ENCODE data around the gene SPDYE2.
"Not testable (repeated sequence)": the region's sequence is repeated elsewhere in the genome, so short reads cannot be mapped to it uniquely, and the experiment has no call there.

The SPDYE2 gene

DNA sequence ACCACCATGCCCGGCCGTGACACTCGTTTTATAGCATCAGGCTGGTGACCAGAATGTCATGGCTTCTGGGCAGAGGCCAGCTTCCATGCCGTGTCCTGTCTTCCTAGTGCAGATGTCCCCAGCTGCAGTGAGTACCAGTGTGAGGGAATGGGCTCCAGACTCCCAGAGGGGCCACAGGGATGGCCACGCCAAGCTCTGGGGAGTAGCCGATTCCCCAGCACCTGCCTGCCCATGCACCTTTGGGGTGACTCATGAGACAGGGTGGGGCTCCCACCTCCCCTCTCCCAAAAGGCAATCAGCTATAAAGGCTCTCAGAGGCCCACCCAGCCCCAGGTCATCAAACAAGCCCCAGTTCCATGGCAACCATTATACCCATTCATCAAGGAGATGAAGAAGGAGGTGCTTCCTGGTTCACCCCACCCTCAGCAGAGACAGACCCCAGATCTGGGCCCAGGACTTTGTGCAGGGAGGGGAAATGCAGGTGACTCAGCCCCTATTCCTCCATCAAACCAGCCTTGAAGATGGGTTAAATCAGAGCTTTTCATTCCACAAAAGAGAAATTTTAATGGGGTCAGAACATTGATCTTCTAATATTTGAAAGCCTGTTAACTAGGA lies at the start of gene SPDYE2:
Gene SPDYE2 (plus strand): TSS at position 419 of the 615 bp plus-strand sequence. CDS start 2,030 bp downstream, outside the sequence.
- DNase-seq (ENCODE audit: low read depth), result not testable (repeated sequence)

- not testable (repeated sequence) for DNase-seq (ENCODE audit: low read depth)
Measured at GRCh38 chr7:102503141-102503540, 47.9 kb upstream of the SPDYE2 start.

- DNase-seq (ENCODE audit: low read depth), result not testable (repeated sequence)
Measured at GRCh38 chr7:102505298-102506185, 45.5 kb upstream of the SPDYE2 start.

DNA sequence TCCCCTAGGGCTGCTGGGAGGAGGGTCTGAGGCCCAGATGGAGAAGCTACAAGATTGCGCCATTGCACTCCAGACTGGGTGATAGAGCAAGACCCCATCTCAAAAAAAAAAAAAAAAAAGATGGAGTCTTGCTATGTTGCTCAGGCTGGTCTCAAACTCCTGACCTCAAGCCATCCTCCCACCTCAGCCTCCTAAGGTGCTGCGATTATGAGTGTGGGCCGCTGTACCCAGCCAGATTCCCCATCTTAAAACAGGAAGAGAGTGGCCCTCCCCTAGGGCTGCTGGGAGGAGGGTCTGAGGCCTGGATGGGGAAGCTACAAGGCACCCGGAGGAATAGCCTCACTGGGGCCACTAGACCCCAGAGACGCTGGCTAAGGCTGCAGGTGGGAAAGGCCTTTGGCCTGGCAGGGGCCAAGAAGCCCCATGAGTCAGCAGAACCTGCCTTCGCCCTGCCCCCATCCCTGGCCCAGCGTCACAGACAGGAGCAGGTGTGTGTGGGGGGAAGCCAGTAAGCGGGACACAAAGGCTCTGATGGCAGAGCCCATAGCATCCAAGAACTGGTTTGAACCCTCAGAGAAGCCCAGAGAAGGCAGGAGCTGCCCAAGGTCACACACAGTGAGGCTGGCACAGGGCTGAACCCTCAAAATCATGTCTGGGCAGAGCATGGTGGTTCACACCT lies 43.5 kb upstream of the SPDYE2 start:
- DNase-seq (ENCODE audit: low read depth), result not testable (repeated sequence)

DNA sequence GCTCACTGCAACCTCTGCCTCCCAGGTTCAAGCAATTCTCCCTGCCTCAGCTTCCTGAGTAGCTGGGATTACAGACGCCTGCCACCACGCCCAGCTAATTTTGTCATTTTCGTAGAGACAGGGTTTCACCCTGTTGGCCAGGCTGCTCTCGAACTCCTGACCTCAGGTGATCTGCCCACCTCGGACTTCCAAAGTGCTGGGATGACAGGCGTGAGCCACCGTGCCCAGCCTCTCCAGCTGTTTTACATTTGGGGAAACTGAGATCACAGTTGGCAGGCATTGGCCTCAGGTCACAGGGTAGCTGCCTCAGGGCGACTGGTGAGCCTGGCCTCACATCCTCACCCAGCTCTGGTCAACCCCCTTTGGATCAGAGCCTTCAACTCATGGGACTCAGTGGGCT lies 40.5 kb upstream of the SPDYE2 start:
- not testable (repeated sequence) for DNase-seq (ENCODE audit: low read depth)

GRCh38 chr7:102511860-102512522 lies 39.0 kb upstream of the SPDYE2 start:
- DNase-seq (ENCODE audit: low read depth), result not testable (repeated sequence)

GRCh38 chr7:102512642-102513221 lies 38.3 kb upstream of the SPDYE2 start:
- DNase-seq (ENCODE audit: low read depth), result not testable (repeated sequence)

DNA sequence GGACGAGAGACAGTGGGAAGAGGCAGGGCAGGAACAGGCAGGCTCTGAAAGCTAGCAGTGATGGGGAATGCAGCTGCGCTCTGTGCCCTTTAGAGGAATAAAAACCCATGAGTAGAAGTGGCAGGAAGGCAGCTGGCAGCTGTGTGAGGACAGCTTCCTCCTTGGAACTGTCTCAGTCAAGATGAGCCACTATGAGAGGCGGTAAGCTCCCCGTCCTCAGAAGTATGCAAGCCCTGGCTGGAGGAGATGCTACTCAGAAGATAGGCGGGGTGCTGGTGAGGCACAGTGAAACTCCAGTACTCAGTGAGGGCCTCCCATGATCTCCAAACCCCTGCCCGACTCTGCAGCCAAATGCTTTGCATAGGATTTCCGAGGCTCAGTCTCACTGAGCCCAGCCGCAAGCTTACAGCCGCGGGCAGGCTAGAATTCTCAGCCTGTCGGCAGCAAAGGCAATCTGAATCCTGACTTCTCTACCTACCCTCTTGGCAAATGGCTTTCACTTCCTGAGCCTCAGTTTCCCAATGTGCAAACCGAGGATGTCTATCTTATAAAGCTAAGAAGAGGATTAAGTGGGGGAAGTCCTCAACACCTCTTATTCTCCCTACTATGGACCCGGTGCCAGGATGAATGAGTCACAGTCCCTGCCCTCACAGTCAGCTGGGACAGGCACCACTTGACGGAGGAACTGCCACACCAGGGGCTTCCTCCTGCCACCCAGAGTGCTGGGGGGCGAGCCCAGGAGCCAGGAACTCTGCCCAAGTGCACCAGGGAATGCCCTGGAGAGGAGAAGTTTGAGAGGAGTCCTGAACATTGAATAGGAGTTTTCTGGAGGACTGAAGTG lies 35.9 kb upstream of the SPDYE2 start:
- not testable (repeated sequence) for DNase-seq (ENCODE audit: low read depth)

- not testable (repeated sequence) for DNase-seq (ENCODE audit: low read depth)
Measured at GRCh38 chr7:102515889-102516288, 35.1 kb upstream of the SPDYE2 start.

- DNase-seq (ENCODE audit: low read depth), result not testable (repeated sequence)
Measured at GRCh38 chr7:102516951-102517350, 34.1 kb upstream of the SPDYE2 start.

- DNase-seq (ENCODE audit: low read depth), result not testable (repeated sequence)
Measured at GRCh38 chr7:102517550-102518147, 33.4 kb upstream of the SPDYE2 start, which contains the start of gene RASA4B. Gene RASA4B (minus strand): TSS chr7:102517777. CDS start chr7:102517710, 67 bp downstream.

- DNase-seq (ENCODE audit: low read depth), result not testable (repeated sequence)
Measured at GRCh38 chr7:102520797-102521196, 30.2 kb upstream of the SPDYE2 start.

DNA sequence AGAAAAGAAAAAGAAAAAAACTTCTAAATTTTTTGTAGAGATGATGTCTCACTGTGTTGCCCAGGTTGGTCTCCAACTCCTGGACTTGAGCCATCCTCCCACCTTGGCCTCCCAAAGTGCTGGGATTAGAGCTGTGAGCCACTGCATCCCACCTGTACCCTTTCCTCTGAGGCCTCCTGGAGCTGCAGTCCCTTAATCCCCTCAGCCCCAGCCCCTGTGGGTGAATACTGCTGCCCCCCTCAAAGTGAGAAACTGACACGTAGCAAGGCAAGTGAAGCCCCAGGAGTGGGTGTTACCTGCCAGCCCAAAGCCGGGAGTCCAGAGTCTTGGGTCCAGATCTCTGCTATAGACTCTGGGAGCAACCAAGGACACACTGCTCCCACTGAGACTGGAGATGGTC lies 26.2 kb upstream of the SPDYE2 start:
- not testable (repeated sequence) for DNase-seq (ENCODE audit: low read depth)

- DNase-seq (ENCODE audit: low read depth), result not testable (repeated sequence)
Measured at GRCh38 chr7:102527182-102527581, 23.8 kb upstream of the SPDYE2 start.

DNA sequence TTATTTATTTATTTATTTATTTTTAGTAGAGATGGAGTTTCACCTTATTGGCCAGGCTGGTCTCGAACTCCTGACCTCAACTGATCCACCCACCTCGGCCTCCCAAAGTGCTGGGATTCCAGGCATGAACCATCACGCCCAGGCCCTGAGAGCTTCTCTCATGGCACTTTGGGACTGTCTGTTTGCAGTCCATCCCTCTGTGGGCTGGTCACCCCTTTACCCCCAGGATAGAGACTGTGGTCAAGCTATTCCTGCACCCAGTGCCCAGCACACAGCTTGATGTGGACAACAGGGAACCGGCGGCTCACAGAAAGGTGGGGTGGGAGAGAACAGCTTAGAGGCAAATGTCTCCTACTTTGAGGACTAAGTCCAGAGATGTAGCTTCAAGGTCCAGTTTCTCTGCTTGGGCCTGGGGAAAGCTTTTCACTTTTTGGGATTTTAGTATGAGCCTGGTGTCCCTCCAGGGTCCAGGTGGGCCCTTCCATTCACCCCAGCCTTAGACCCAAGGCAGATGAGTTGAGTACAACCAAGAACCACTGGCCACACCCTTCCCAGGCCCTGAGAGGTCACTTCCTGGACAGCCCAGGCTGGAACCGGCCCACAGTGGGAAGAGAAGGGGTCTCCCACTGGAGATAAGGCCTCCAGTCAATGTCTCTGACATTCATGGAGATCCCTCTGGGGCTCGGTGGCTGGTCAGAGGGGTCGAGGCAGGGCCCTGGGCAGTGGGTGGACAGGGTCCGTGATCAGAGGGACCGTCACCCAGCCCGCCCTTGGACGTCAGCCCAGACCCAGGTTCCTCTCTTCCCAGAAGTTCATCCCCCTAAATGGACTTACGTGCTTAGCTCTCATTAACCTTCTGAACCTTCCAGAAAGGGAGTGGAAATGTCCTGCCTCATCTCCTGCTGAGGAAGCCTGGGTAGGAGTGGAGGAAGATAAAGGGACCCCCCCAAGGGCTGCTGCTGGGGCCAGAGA lies 22.9 kb upstream of the SPDYE2 start:
- not testable (repeated sequence) for DNase-seq (ENCODE audit: low read depth)

DNA sequence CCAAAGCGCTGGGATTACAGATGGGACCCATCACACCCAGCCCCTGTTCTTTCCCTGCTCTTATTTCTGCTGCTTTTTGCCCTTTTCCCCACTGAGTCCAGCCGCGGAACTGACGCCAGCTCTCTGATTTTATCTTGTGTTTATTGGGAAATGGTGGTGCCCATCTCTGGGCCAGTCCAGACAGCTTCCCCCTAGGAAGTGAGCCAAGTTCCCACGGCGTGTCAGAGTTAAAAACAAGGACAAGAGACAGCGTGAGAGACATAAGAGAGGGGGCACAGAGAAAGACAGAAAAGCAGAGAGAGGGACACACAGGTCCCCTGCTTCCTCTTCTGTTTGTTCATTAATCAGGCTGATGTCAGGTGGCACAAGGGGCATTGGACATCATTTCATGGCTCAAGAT lies 19.4 kb upstream of the SPDYE2 start:
- not testable (repeated sequence) for DNase-seq (ENCODE audit: low read depth)

DNA sequence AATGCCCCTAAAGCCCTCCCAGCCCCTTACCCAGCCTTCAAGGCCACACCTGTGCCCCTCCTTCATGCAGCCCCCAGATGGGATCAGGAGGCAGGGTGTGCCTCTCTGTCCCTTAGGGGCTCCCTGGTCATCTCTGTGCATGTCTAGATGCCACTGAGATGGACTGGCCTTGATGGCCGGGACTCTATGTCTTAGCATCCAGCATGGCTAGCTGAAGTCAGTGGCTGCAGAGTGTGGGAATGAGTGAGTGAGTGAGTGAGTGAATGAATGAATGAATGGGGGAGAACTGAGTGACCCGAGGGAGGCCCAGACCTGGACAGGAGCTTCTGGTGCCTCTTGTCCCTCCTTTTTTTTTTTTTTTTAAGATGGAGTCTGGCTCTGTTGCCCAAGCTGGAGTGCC lies 18.9 kb upstream of the SPDYE2 start:
- DNase-seq (ENCODE audit: low read depth), result not testable (repeated sequence)

DNA sequence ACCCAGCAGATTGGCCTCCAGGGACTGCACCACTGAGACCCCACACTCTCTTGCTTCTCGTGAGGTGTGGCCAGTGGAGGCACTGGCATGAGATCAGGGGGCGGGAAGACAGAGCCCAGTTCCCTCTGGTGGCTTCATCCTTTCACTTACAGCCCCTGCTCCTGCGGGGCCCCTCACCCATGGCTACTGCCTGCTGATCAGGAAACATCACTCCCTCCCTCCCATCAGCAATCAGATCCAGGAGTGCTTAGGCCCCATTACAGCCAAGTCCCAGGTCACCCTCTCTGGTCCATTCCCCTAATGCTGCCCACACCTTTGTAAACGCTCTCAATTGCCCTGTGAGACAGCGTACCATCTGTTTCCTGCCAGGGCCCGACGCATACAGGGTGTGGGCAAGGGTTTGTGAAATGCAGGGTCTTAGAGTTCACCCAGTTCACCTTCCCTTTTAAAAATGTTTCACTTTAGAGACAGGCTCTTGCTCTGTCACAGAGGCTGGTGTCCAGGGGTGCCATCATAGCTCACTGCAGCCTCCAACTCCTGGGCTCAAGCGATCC lies 15.9 kb upstream of the SPDYE2 start:
- DNase-seq (ENCODE audit: low read depth), result not testable (repeated sequence)
